Calu3 (cell line): ENCODE data around the gene NR1D2. TPM values are rescaled to one million over a fixed set of nuclear protein-coding genes. Genes with fewer than 3 reads are reported as not detected.

Experiments used
- BruUV-seq: library from RNA; stranded (reverse); fragments of 400-500 nt; replicated peaks from 2 replicates; lab custom pipeline; 2021; lab: Mats Ljungman, UMichigan
- CTCF ChIA-PET: fragments of 300-600 bp; sonication (Branson Sonifier 250); formaldehyde crosslinking; loops from one replicate; lab custom pipeline; 2022; ENCODE audit warnings: antibody characterized with exemption; lab: Charles Lee
- DNase-seq: peaks from one replicate; pipeline ENCODE4 v3.0.0; 2022
- H3K27ac Mint-ChIP-seq: one replicate; pipeline ENCODE4 v1.8.0; 2022; ENCODE audit warnings: mixed read lengths; ENCODE audit not compliant: unreplicated experiment
- H3K27me3 Mint-ChIP-seq: one replicate; pipeline ENCODE4 v1.8.0; 2022; ENCODE audit warnings: mixed read lengths; ENCODE audit not compliant: unreplicated experiment
- H3K36me3 Mint-ChIP-seq: one replicate; pipeline ENCODE4 v1.8.0; 2022; ENCODE audit warnings: mild to moderate bottlenecking, moderate library complexity, mixed read lengths; ENCODE audit not compliant: insufficient read depth, unreplicated experiment
- H3K4me1 Mint-ChIP-seq: one replicate; pipeline ENCODE4 v1.8.0; 2022; ENCODE audit warnings: mild to moderate bottlenecking, low read depth, mixed read lengths; ENCODE audit not compliant: unreplicated experiment
- H3K4me3 Mint-ChIP-seq: one replicate; pipeline ENCODE4 v1.8.0; 2022; ENCODE audit warnings: mild to moderate bottlenecking, low read depth, moderate library complexity, mixed read lengths; ENCODE audit not compliant: unreplicated experiment
- H3K9me3 Mint-ChIP-seq: one replicate; pipeline ENCODE4 v1.8.0; 2022; ENCODE audit warnings: low read depth, mixed read lengths; ENCODE audit not compliant: unreplicated experiment
- CTCF ChIP-seq: fragments of 200-600 bp; IDR thresholded peaks from one replicate; pipeline ENCODE4 v1.8.0; 2022; ENCODE audit warnings: antibody characterized with exemption; ENCODE audit not compliant: unreplicated experiment
- intact Hi-C: fragments of 100-400 bp; cut with micrococcal nuclease; formaldehyde crosslinking; loops from one replicate; pipeline ENCODE4 v1.10.0; 2022; ENCODE audit not compliant: unreplicated experiment
- total RNA-seq: library from RNA; stranded (reverse); gene quantifications from 2 replicates; pipeline ENCODE4 v1.2.3, GENCODE V29; 2022

NR1D2 gene
- total RNA-seq, 1 experiment from 2014 or later, result 18.9 TPM

GRCh38 chr3:23995219-23995618 lies 50.1 kb downstream of the NR1D2 start:
- Mint-ChIP-seq H3K36me3 (no peaks in the 10 kb centered on the region), H3K4me1 (peaks cover 9% of the 10 kb centered on the region), H3K27ac (no peak overlapping the region), H3K4me3 (no peak overlapping the region), H3K9me3 (no peaks in the 10 kb centered on the region), H3K27me3 (no peaks in the 10 kb centered on the region)
- intact Hi-C loops, result loop anchor here (5.0 to 10.0 kb wide), 2 partner anchors 108 to 510 kb away; no protein-coding TSS in a partner anchor
- CTCF ChIA-PET, result no interaction called here
- no TSS peak for BruUV-seq
- DNase-seq, result no peak
- TF ChIP-seq CTCF, result no peak

GRCh38 chr3:23996095-23996524 lies 51.0 kb downstream of the NR1D2 start:
- Mint-ChIP-seq H3K9me3 (no peaks in the 10 kb centered on the region), H3K4me1 (peaks cover 9% of the 10 kb centered on the region), H3K36me3 (no peaks in the 10 kb centered on the region), H3K27ac (no peak overlapping the region), H3K27me3 (no peaks in the 10 kb centered on the region), H3K4me3 (no peak overlapping the region)
- no TSS peak for BruUV-seq
- TF ChIP-seq CTCF, result no peak
- CTCF ChIA-PET, result no interaction called here
- intact Hi-C loops, result loop anchor here (5.0 to 10.0 kb wide), 2 partner anchors 109 to 509 kb away; no protein-coding TSS in a partner anchor
- DNase-seq, result no peak

- intact Hi-C loops, result loop anchor here (1.0 to 10.0 kb wide), 5 partner anchors 112 to 684 kb away; no protein-coding TSS in a partner anchor
- H3K27ac Mint-ChIP-seq, result peak overlapping the region; percentile 2
- peaks cover 9% of the 10 kb centered on the region for H3K4me1 Mint-ChIP-seq
- no TSS peak for BruUV-seq
- TF ChIP-seq CTCF, result peak; percentile 84
- no peaks in the 10 kb centered on the region for H3K9me3 Mint-ChIP-seq
- CTCF ChIA-PET, result no interaction called here
- peak; percentile 72 for DNase-seq
- H3K27me3 Mint-ChIP-seq, result no peaks in the 10 kb centered on the region
- no peaks in the 10 kb centered on the region for H3K36me3 Mint-ChIP-seq
- H3K4me3 Mint-ChIP-seq, result no peak overlapping the region
These were observed 54.0 kb downstream of the NR1D2 start for GRCh38 chr3:23999012-23999641.

- Mint-ChIP-seq H3K27ac (no peak overlapping the region), H3K27me3 (no peaks in the 10 kb centered on the region), H3K4me1 (peaks cover 9% of the 10 kb centered on the region), H3K9me3 (no peaks in the 10 kb centered on the region), H3K36me3 (no peaks in the 10 kb centered on the region), H3K4me3 (no peak overlapping the region)
- no peak for TF ChIP-seq CTCF
- CTCF ChIA-PET, result interaction anchor here (0.6 to 0.7 kb wide), 3 partner anchors 236 to 486 kb away, joined by 3 to 6 read pairs (median 4); no protein-coding TSS in a partner anchor
- DNase-seq, result no peak
- BruUV-seq, result no TSS peak
- intact Hi-C loops, result no loop called here
These were observed 57.0 kb downstream of the NR1D2 start for GRCh38 chr3:24002129-24002528.
